ENCODE results near the gene PRIM1.
"Not testable (repeated sequence)": the region's sequence is repeated elsewhere in the genome, so short reads cannot be mapped to it uniquely, and the experiment has no call there.

Gene PRIM1

DNA sequence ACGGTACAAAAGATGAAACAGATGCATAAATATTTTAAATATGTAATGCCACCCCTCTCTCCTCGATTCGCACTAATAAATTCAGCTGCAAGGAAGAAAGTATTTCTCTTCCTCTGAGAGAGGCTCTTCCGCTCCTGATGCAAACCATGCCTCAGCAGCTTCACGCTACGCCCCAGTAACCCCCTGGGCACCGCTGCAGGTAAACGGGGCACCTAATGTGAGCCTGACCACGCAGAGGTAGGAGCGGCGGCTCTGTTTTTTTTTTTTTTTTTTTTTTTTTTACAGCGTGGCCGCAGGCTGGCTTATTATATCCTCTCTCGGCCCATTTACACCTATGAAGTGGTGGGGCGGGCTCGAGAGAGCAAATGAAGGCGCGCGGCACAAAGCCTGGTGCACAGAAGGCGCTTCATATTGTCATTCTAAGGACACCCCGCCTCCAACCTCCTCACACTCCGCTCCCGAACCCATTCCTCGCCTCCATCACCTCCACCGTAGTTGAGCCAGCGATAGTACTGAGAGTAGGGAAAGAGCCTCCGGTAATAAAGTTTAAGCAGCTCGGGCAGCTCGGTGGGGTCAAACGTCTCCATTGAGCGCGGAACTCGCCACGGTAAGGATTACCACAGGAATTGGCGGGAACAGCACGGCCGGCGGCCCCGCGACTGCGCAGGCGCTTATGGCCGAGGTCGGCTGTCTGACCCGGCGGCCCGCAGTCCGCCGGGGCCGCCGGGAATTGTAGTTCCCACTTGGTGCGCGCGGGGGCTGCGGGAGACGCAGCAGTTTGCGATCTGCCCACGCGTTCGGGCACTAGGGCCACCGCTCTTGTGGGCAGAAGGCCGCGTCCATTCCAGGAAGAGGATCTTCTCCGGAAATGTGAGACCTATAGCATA lies at the start of gene PRIM1:
Gene PRIM1, minus strand, starts transcription at position 612 of the 887 bp plus-strand sequence. Its CDS starts 25 bp downstream, at position 587.
- peak; percentile 45 to 72 (median 62) for DNase-seq

DNA sequence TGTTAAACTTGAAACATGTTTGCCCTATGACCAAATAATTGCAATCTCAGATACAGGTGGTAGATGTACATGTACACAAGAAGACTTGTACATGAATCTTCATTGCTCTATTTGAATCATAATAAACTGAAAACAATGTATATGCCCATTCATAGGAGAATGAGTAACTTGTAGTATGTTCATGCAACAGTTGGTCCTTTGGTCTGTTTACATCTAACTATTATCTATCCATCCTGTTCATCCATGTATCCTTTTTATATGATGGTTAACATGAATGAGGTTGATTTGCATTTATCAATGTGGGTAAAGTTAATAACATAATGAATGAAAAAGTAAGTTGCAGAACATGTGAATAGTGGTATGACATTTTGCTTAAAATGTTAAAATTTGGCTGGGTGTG lies 48.1 kb upstream of the PRIM1 start:
- DNase-seq, result no peak

DNA sequence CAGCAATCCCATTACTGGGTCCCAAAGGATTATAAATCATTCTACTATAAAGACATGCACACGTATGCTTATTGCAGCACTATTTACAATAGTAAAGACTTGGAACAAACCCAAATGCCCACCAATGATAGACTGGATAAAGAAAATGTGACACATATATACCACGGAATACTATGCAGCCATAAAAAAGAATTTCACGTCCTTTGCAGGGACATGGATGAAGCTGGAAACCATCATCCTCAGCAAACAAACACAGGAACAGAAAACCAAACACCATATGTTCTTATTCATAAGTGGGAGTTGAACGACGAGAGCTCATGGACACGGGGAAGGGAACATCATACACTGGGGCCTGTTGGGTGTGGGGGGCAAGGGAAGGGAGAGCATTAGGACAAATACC lies 47.2 kb upstream of the PRIM1 start:
- DNase-seq, result not testable (repeated sequence)

DNA sequence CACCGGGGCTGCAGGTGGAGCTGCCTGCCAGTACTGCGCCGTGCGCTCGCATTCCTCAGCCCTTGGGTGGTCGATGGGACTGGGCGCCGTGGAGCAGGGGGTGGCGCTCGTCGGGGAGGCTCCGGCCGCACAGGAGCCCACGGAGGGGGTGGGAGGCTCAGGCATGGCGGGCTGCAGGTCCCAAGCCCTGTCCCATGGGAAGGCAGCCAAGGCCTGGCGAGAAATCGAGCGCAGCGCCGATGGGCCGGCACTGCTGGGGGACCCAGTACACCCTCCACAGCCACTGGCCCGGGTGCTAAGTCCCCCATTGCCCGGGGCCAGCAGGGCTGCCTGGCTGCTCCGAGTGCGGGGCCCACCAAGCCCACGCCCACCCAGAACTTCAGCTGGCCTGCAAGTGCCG lies 43.7 kb upstream of the PRIM1 start:
- DNase-seq, result not testable (repeated sequence)

DNA sequence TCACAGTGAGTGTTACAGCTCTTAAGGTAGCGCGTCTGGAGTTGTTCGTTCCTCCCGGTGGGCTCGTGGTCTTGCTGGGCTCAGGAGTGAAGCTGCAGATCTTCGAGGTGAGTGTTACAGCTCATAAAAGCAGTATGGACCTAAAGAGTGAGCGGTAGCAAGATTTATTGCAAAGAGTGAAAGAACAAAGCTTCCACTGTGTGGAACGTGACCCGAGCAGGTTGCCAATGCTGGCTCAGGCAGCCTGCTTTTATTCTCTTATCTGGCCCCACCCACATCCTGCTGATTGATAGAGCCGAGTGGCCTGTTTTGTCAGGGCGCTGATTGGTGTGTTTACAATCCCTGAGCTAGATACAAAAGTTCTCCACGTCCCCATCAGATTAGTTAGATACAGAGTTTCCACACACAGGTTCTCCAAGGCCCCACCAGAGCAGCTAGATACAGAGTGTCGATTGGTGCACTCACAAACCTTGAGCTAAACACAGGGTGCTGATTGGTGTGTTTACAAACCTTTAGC lies 43.0 kb upstream of the PRIM1 start:
- DNase-seq, result not testable (repeated sequence)

DNA sequence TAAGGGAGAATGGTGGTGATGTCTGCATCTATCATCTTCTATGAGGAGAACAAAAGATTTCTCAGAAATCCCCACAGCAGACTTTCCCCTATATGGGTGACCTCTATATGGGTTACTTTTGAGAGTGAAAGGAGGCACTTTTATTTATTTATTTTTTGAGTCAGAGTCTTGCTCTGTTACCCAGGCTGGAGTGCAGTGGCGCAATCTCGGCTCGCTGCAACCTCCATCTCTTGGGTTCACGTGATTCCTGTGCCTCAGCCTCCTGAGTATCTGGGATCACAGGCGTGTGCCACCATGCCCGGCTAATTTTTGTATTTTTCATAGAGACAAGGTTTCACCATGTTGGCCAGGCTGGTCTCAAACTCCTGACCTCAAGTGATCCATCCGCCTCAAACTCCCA lies 41.0 kb upstream of the PRIM1 start:
- DNase-seq, result not testable (repeated sequence)

DNA sequence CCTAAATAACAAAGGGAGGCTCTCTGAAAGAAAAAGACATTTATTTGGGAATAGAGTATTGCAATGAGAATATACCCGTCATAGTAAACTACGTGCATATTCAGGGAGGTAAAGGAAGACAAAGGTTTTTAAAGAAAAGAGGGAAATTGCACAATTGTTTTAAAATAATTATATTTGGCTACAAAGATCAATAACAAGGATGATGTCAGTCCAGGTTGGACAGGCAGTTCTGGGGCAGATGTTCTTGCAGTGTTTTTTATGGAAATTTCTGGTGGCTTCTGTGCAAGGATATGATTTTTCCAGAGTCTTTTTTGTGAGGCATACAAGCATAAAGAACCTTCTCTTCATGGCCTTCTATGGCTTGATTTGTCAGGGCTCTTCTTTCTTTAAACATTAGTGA lies 40.6 kb upstream of the PRIM1 start:
- no peak for DNase-seq

DNA sequence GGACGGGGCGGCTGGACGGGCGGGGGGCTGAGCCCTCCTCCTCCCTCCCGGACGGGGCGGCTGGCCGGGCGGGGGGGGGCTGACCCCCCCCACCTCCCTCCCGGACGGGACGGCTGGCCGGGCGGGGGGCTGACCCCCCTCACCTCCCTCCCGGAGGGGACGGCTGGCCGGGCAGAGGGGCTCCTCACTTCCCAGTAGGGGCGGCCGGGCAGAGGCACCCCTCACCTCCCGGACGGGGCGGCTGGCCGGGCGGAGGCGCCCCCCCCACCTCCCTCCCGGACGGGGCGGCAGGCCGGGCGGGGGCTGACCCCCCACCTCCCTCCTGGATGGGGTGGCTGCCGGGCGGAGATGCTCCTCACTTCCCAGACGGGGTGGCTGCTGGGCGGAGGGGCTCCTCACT lies 37.3 kb upstream of the PRIM1 start:
- DNase-seq, result not testable (repeated sequence)

DNA sequence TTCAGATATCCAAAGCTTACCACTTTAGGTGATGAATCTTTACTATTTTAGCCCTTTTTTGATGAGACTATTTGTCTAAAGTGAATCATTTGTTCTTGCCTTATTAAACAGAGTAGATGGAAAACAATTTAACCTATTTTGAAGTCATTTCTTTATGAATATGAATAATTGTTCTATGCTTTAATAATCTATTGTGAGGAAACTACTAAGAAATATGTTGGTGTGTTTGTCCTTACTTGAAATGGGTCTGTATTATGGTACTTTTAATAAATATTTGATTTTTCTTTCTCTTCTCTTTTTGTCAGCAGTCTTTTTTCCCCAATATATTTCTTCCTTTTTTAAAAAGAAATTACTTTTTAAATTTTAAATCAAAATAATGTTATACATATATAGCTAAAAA lies 35.4 kb upstream of the PRIM1 start:
- DNase-seq, result no peak

DNA sequence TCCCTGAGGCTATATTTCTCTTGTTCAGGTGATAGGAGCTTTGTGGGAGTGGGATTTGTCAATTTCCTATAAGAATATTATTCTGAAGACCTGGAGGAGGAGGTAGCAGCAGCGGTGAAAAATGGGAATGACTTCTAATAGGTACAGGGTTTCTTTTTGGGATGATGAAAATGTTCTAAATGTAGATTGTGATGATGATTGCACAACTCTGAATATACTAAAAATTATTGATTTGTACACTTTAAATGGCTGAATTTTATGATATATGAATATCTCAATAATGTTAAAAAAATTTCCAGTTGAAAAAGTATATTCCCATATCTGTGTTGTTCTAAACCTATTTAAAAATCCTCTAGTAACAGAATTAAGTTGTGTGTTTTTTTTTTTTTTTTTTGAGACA lies 33.8 kb upstream of the PRIM1 start:
- DNase-seq, result no peak

DNA sequence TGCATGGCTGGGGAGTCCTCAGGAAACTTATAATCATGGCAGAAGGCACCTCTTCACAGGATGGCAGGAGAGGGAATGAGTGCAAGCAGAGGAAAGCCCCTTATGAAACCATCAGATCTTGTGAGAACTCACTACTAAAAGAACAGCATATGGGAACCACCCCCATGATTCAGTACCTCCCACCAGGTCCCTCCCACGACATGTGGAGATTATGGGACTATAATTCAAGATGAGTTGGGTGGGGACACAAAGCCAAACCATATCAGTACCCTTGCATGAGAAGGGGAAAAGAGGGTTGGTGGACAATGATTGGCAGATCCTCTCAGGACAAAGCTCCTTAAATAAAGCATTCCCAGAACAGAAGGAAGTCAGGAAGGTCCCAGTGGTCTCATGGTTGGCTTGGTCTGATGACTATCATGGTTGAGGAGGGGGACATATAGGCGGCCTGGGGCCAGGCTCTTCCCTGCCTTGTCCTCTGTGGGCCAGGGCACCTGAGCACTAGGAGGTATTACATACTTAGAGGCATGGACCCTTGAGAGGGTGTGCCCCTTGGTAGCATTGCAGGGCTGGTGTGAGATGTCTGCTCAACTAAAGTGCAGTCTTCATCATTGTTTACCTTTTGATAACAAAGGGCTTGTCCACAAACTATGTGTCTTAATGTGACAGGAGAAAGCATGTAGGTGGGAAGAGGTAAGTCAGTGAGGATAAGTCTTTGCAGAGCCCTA lies 33.2 kb upstream of the PRIM1 start:
- DNase-seq, result no peak

DNA sequence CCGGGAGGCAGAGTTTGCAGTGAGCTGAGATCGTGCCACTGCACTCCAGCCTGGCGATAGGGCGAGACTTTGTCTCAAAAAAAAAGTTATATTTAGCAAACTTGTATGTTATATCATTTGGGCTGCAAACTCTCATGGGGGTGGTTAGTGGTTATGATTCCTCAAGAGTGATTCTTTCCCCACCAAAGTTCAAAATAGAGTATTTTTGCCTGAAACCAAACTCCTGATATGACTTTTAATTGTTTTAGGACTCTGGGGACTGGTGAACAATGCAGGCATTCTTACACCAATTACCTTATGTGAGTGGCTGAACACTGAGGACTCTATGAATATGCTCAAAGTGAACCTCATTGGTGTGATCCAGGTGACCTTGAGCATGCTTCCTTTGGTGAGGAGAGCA lies 29.6 kb upstream of the PRIM1 start:
- DNase-seq, result no peak

DNA sequence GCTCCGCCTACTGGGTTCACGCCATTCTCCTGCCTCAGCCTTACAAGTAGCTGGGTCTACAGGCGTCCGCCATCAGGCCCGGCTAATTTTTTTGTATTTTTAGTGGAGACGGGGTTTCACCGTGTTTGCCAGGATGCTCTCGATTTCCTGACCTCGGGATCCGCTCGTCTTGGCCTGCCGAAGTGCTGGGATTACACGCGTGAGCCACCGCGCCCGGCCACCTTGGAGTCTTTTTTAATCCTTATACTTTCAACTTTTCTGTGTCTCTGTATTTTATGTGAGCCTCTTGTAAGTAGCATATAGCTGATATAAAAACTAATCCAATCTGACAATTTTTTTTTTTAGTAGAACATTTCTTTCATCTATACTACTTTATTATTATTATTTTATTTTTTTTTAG lies 26.6 kb upstream of the PRIM1 start:
- DNase-seq, result no peak

DNA sequence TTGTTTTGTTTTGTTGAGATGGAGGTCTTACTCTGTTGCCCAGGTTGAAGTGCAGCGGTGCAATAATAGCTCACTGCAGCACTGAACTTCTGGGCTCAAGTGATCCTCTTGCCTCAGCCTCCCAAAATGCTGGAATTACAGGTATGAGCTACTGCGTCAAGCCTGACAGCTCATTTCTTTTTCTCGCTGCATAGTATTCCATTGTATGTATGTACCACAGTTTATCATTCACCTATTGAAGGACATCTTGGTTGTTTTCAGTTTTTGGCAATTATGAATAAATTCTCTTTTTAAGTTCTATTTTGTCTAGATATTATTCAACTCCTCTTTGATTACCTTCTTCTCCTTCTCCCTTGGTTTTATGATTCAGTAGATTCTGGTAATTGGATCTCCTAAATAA lies 24.5 kb upstream of the PRIM1 start:
- no peak for DNase-seq

DNA sequence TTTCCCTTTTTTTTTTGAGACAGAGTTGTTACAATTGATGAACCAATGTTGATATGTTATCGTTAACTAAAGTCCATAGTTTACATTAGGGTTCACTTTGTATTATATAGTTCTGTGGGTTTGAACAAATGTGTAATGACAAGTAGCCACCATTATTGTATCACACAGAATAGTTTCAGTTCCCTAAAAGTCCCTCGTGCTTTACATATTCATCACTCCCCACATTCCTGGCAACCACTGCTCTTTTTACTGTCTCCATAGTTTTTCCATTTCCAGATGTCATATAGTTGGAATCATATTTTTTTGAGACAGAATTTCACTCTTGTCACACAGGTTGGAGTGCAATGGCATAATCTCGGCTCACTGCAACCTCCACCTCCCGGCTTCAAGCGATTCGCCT lies 23.5 kb upstream of the PRIM1 start:
- no peak for DNase-seq

DNA sequence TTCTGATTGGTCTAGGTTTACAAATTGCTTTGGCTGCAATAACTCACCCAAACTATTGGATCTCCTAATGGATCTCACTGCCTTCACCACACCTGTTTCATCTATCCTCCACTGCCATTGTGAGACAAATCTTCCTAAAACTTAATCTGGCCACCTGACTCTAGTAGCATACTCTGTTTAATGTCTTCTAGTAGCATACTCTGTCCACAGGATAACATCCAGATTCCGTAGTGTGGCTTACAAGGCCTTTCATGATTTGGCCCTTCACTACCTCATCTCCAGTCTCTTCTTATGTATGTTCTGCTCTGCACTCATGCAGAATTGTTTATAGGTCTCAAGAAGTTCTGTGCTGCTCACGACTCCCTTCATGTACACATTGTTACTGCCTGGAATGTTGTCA lies 21.0 kb upstream of the PRIM1 start:
- DNase-seq, result no peak

DNA sequence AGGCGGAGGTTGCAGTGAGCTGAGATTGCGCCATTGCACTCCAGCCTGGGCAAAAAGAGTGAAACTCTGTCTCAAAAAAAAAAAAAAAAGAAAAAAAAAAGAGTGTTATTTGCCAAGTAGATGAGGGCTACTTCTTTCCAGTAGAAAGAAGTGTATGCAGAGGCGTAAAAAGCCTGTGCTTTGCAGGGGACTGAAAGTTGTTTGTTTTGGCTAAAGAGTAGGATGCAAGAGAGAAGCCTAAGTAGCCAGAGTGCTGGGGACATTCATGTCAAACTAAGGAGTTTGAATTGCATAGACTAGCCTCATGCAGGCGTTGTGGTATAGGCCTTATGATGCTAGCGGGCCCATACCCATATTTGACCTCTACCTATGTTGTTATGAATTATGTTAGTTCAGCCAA lies 20.5 kb upstream of the PRIM1 start:
- no peak for DNase-seq

DNA sequence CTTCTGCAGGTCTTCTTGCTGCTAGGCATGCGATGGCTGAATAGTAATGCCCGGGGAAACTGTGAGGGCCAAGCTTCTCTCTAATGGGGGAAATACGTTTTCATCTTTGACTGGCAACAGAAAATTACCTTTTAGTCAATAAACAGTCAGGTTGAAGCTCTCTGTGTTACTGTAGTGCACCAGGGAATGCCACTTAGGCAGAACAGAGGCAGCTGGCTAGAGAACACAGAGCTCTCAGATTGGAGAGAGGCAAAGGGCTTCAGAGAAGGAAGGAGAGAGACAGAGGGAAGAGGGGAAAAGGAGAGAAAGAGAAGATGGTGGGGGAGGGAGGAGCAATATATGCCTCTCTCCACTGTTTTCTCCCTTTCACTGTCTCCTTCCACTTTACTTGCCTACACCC lies 17.7 kb upstream of the PRIM1 start:
- no peak for DNase-seq

DNA sequence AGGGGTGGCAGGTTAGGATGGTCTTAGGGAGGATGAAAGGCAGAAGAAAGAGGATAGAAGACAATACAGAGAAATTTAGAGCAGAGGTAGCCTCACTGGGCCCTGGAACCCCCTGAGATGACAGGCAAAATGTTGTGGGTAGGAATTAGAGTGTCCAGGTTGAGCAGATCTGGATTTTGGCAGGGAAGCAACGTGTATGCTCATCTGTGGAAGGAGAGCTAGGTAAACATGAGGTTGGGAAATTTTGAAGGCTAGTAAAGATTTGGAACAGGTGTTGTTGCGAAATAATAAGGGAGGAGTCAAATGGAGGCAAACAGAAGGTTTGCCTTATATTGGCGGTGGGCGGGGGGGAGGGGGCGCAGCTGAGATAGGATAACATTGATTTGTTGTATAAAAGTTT lies 16.3 kb upstream of the PRIM1 start:
- no peak for DNase-seq

DNA sequence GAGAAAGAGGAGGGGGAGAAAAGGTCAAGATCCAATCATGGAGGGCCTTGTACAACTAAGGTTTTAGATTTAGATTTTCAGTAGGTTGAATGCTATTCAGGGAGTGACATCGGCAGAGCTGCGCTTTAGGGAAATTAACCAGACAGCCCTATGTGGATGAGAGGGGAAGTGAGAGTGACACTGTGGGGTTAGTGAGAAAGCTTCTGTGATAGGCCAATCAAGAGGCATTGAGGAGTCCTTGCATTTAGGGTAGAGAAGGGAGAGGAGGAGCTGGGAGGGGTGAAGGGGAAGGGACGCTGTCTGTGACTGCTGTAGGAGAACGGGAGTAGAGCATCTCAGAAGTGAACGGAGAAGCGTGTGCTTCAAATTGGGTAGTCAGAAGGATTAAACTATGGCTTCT lies 14.4 kb upstream of the PRIM1 start:
- no peak for DNase-seq

DNA sequence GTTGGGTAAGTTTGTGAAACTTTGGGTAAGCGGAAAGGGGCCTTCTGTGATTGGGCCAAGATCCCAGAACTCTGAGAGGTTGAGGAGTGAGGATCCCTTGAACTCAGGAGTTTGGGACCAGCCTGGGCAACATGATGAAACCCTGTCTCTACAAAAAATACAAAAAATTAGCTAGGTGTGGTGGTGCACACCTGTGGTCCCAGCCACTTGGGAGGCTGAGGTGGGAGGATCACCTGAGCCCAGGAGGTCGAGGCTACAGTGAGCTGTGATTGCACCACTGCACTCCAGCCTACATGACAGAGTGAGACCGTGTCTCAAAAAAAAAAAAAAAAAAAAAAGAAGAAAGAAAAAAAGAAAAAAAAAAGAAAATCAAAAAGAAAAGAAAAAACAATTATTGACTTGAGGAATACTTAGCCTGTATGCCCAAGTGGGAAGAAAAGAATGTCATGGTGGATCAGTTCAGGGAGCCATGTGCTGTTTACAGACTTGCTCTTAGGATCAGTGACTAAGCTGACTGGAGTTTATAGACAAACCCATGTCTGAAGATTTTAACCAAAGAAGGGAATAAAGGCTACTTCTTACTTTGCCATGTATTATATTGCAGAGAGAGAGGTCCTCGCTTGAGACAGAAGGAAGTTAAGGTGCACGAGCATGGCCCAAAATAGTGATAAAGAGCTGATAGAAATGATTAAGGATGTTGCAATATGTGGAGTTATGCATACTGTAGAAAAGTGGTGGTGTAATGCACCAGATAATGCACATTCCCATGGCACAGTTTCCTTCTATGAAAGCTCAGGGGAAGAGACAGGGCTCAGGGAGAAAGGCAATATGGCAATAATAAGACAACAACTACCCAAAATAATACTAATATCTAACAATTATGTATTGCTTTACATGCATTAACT lies 11.9 kb upstream of the PRIM1 start:
- DNase-seq, result no peak

DNA sequence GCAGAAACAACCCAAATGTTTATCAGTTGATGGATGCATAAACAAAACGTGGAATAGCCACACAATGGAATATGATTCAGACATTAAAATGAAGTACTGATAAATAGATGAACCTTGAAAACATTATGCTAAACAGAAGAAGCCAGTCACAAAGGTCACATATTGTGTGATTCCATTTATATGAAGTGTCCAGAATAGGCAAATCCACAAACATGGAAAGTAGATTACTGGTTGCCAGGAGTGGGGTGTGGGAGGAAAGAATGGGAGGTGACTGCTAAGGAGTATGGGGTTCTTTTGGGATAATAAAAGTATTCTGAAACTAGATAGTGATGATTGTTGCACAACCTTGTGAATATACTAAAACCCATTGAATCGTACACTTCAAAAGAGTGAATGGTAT lies 9.7 kb upstream of the PRIM1 start:
- DNase-seq, result no peak

DNA sequence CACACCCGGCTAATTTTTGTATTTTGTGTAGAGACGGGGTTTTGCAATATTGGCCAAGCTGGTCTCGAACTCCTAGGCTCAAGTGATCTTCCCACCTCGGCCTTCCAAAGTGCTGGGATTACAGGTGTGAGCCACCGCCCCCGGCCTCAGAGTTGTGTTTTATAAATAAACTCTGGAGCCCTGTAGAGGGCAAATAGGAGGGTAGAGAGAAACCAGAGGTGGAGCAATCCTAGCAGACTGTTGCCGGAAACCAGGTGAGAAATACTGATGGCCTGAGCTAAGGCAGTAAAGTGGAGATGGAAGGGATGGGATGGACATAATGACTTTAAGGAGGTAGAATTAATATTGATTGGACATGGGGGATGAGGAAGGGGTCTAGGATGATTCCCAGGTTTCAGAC lies 8.3 kb upstream of the PRIM1 start:
- DNase-seq, result no peak
